Trophoblast cell (in vitro differentiated cells and primary cell): ENCODE measurements around the gene AVL9.

ENCODE experiments used
- DNase-seq, 2 donors: peaks; one replicate each; pipeline ENCODE4 v3.0.0-alpha.2; 2016
- H2AFZ ChIP-seq: 2 replicates; pipeline ENCODE4 v1.6.1; 2013; ENCODE audit warnings: low read length, moderate library complexity, mild to moderate bottlenecking; ENCODE audit not compliant: insufficient read depth, poor library complexity
- H2AK5ac ChIP-seq: 2 replicates; pipeline ENCODE4 v1.6.1; 2013; ENCODE audit warnings: mild to moderate bottlenecking, low read length
- H2BK120ac ChIP-seq: 2 replicates; pipeline ENCODE4 v1.6.1; 2013; ENCODE audit warnings: low read length, mild to moderate bottlenecking, moderate library complexity; ENCODE audit not compliant: insufficient read depth, poor library complexity
- H2BK12ac ChIP-seq: 2 replicates; pipeline ENCODE4 v1.6.1; 2013; ENCODE audit warnings: mild to moderate bottlenecking, low read length, moderate library complexity
- H2BK5ac ChIP-seq: 2 replicates; pipeline ENCODE4 v1.6.1; 2013; ENCODE audit warnings: low read length, low read depth, moderate library complexity, mild to moderate bottlenecking; ENCODE audit not compliant: poor library complexity
- H3K14ac ChIP-seq: 2 replicates; pipeline ENCODE4 v1.6.1; 2013; ENCODE audit warnings: mild to moderate bottlenecking, low read length
- H3K18ac ChIP-seq: 2 replicates; pipeline ENCODE4 v1.6.1; 2013; ENCODE audit warnings: mild to moderate bottlenecking, low read length
- H3K23ac ChIP-seq: 2 replicates; pipeline ENCODE4 v1.6.1; 2013; ENCODE audit warnings: low read length
- H3K27ac ChIP-seq: 2 replicates; pipeline ENCODE4 v1.5.1; 2013; ENCODE audit warnings: low read depth, mild to moderate bottlenecking, inconsistent platforms, low read length, moderate library complexity
- H3K27me3 ChIP-seq: 2 replicates; pipeline ENCODE4 v1.6.1; 2013; ENCODE audit warnings: inconsistent platforms, mild to moderate bottlenecking, low read length, moderate library complexity; ENCODE audit not compliant: insufficient read depth
- H3K36me3 ChIP-seq, 2 experiments: 1 replicate in 1 of 2; 2 replicates in 1 of 2; pipeline ENCODE4 v1.6.1; 2013; ENCODE audit warnings: low read length in 2 of 2, mild to moderate bottlenecking in 2 of 2, moderate library complexity in 1 of 2; ENCODE audit not compliant: insufficient read depth in 2 of 2, control insufficient read depth in 1 of 2
- H3K4ac ChIP-seq: 2 replicates; pipeline ENCODE4 v1.6.1; 2013; ENCODE audit warnings: low read depth, mild to moderate bottlenecking, low read length, moderate library complexity
- H3K4me1 ChIP-seq, 2 experiments: 1 replicate in 1 of 2; 2 replicates in 1 of 2; pipeline ENCODE4 v1.6.1; 2013; ENCODE audit warnings: low read length in 2 of 2, mild to moderate bottlenecking in 2 of 2, moderate library complexity in 1 of 2; ENCODE audit not compliant: insufficient read depth in 2 of 2, control insufficient read depth in 1 of 2
- H3K4me2 ChIP-seq: 2 replicates; pipeline ENCODE4 v1.6.1; 2013; ENCODE audit warnings: inconsistent platforms, mild to moderate bottlenecking, low read length, moderate library complexity
- H3K4me3 ChIP-seq: 2 replicates; pipeline ENCODE4 v1.5.1; 2013; ENCODE audit warnings: mild to moderate bottlenecking, low read depth, low read length, inconsistent platforms
- H3K79me1 ChIP-seq: one replicate; pipeline ENCODE4 v1.6.1; 2013; ENCODE audit warnings: low read length
- H3K79me2 ChIP-seq: 2 replicates; pipeline ENCODE4 v1.6.1; 2013; ENCODE audit warnings: low read length, mild to moderate bottlenecking; ENCODE audit not compliant: control insufficient read depth, insufficient read depth, poor library complexity
- H3K9ac ChIP-seq: 2 replicates; pipeline ENCODE4 v1.6.1; 2013; ENCODE audit warnings: mild to moderate bottlenecking, low read length
- H3K9me3 ChIP-seq: 2 replicates; pipeline ENCODE4 v1.6.1; 2013; ENCODE audit warnings: low read depth, mild to moderate bottlenecking, control low read depth, inconsistent platforms, low read length; ENCODE audit not compliant: insufficient read depth
- H4K12ac ChIP-seq: 2 replicates; pipeline ENCODE4 v1.6.1; 2013; ENCODE audit warnings: low read depth, mild to moderate bottlenecking, low read length, moderate library complexity
- H4K8ac ChIP-seq: 2 replicates; pipeline ENCODE4 v1.6.1; 2013; ENCODE audit warnings: low read depth, mild to moderate bottlenecking, low read length, moderate library complexity
- H4K91ac ChIP-seq: one replicate; pipeline ENCODE4 v1.6.1; 2013; ENCODE audit warnings: low read depth, mild to moderate bottlenecking, low read length, moderate library complexity
- whole genome bisulfite sequencing: extraction: QIAGEN DNeasy Blood & Tissue Kit; methylation state at CpG from one replicate; pipeline ENCODE4 v1.1.7; 2013; ENCODE audit warnings: missing lambda C conversion rate; ENCODE audit not compliant: insufficient read length, insufficient coverage; ENCODE audit errors: extremely low coverage; 5-methylcytosine and 5-hydroxymethylcytosine counted together

The AVL9 gene

DNA sequence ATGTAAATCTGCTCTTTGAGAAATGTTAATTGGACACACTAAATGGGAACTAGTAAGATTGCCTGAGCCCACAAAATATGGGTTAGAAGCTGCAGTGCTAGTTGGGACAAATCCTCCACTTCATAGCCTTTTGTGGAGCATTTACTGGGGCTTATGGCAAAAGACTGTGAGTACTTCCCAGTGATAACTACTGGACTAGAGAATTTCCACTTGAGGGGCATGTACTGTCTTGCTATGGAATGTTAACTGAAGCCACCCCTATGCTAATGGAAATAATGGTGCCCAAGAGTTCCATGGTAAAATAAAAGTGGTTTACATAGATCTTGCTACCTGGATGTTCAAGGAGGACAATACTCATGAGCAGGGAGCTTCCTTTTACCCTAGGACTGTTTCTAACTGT, 29.3 kb downstream of the AVL9 start:
- Histone ChIP-seq H2AK5ac (no peak overlapping the region), H3K23ac (no peak overlapping the region), H3K27me3 (no peaks in the 10 kb centered on the region), H3K14ac (no peak overlapping the region), H3K27ac (no peak overlapping the region), H2BK12ac (no peak overlapping the region), H4K8ac (no peak overlapping the region), H4K12ac (no peak overlapping the region), H2AFZ (no peak overlapping the region), H3K9me3 (peaks cover 4% of the 10 kb centered on the region), H4K91ac (no peak overlapping the region), H3K9ac (no peak overlapping the region), H3K4me2 (no peak overlapping the region), H3K4me1 (no peaks in the 10 kb centered on the region), H2BK120ac (no peak overlapping the region), H2BK5ac (no peak overlapping the region), H3K18ac (no peak overlapping the region), H3K79me2 (no peaks in the 10 kb centered on the region), H3K36me3 (peaks cover 6 to 7% of the 10 kb centered on the region in 2 experiments), H3K4me3 (no peak overlapping the region), H3K4ac (no peak overlapping the region), H3K79me1 (no peaks in the 10 kb centered on the region)
- DNase-seq = no peak

GRCh38 chr7:32525839-32526238, 30.6 kb downstream of the AVL9 start:
- Histone ChIP-seq H3K18ac (no peak overlapping the region), H3K23ac (no peak overlapping the region), H4K8ac (no peak overlapping the region), H3K36me3 (peaks cover 4 to 5% of the 10 kb centered on the region in 2 experiments), H3K79me1 (no peaks in the 10 kb centered on the region), H3K9ac (no peak overlapping the region), H2BK120ac (no peak overlapping the region), H2BK12ac (no peak overlapping the region), H2AK5ac (no peak overlapping the region), H3K9me3 (peaks cover 2% of the 10 kb centered on the region), H4K91ac (no peak overlapping the region), H3K27ac (no peak overlapping the region), H3K27me3 (no peaks in the 10 kb centered on the region), H3K4ac (no peak overlapping the region), H3K4me1 (no peaks in the 10 kb centered on the region), H3K79me2 (no peaks in the 10 kb centered on the region), H3K4me3 (no peak overlapping the region), H2AFZ (no peak overlapping the region), H4K12ac (no peak overlapping the region), H3K14ac (no peak overlapping the region), H2BK5ac (no peak overlapping the region), H3K4me2 (no peak overlapping the region)
- no CpG with 5 or more reads among the region's 4 CpGs for WGBS
- DNase-seq = no peak

DNA sequence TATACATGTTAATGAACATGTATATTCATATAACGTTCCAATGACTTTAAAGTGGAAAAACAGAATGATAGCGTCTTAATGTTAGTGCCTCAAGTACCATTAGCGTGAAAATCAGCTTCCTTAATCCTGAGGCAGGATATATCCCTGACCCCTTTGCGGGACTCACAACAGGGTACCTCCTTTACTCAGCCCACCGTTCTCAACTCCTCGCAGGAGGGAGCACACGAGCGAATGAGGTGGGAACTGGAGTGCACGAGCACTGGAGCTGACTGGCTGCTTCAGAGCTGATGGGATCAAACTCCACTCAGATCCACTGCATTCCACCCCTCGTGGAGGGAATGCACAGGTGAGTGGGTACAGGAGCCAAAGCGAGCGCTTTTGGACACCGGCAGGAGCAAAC, 36.1 kb downstream of the AVL9 start:
- Histone ChIP-seq H4K8ac (peak overlapping the region; percentile 23), H3K4ac (no peak overlapping the region), H3K18ac (peak overlapping the region; percentile 11), H2BK5ac (no peak overlapping the region), H4K91ac (no peak overlapping the region), H2AK5ac (no peak overlapping the region), H3K27ac (no peak overlapping the region), H2BK120ac (no peak overlapping the region), H3K23ac (no peak overlapping the region), H3K9ac (peak overlapping the region; percentile 75), H3K79me2 (no peaks in the 10 kb centered on the region), H3K4me3 (no peak overlapping the region), H2AFZ (no peak overlapping the region), H3K4me2 (no peak overlapping the region), H2BK12ac (no peak overlapping the region), H4K12ac (no peak overlapping the region), H3K14ac (no peak overlapping the region), H3K4me1 (peaks cover 0 to 6% of the 10 kb centered on the region in 2 experiments), H3K36me3 (peaks cover 5 to 7% of the 10 kb centered on the region in 2 experiments), H3K27me3 (no peaks in the 10 kb centered on the region), H3K79me1 (no peaks in the 10 kb centered on the region), H3K9me3 (peaks cover 2% of the 10 kb centered on the region)
- WGBS = no CpG with 5 or more reads among the region's 13 CpGs
- no peak for DNase-seq

DNA sequence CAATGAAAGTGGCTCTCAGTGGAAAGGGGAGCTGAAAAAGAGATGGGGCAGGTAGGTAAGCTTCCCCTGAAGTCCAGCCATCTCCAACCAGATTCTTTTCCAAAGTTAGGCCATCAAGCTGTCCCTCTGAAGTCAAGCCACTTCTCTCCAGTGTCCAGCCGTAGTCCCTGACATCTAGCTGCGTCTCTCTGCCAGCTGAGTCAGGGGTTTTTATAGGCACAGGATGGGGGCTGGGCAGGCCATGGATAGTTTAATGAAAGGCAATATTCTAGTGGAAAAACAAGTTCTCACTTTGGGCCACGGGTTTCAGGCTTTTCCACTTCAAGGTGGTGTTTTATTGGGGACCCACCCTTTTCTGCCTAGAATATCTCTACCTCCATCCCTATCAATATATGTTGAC, 36.8 kb downstream of the AVL9 start:
- Histone ChIP-seq H3K27ac (no peak overlapping the region), H3K18ac (no peak overlapping the region), H4K91ac (no peak overlapping the region), H3K36me3 (peaks cover 5 to 7% of the 10 kb centered on the region in 2 experiments), H3K79me2 (no peaks in the 10 kb centered on the region), H3K27me3 (no peaks in the 10 kb centered on the region), H4K8ac (no peak overlapping the region), H3K23ac (no peak overlapping the region), H2AK5ac (no peak overlapping the region), H2BK12ac (no peak overlapping the region), H3K4me2 (no peak overlapping the region), H3K14ac (no peak overlapping the region), H2BK5ac (no peak overlapping the region), H3K9me3 (peaks cover 2% of the 10 kb centered on the region), H3K79me1 (no peaks in the 10 kb centered on the region), H2AFZ (no peak overlapping the region), H4K12ac (no peak overlapping the region), H3K4me1 (peaks cover 0 to 6% of the 10 kb centered on the region in 2 experiments), H3K9ac (no peak overlapping the region), H2BK120ac (no peak overlapping the region), H3K4ac (no peak overlapping the region), H3K4me3 (no peak overlapping the region)
- no CpG with 5 or more reads among the region's 3 CpGs for WGBS
- DNase-seq = no peak
